VCaP (cell line): ENCODE results near the gene FOXI1.
"Not testable (repeated sequence)": the region's sequence is repeated elsewhere in the genome, so short reads cannot be mapped to it uniquely, and the experiment has no call there.

Experiments used
- H3K27ac ChIP-seq: fragments of 450-650 bp; 2 replicates; pipeline ENCODE4 v1.5.1; 2017
- CTCF ChIP-seq: fragments of 450-650 bp; conservative IDR thresholded peaks from 2 replicates; pipeline ENCODE4 v1.5.1; 2017; ENCODE audit warnings: mild to moderate bottlenecking, moderate library complexity

Gene FOXI1

GRCh38 chr5:170078931-170079330 is 26.8 kb upstream of the FOXI1 start:
- no peak for TF ChIP-seq CTCF
- H3K27ac ChIP-seq: no peak overlapping the region

DNA sequence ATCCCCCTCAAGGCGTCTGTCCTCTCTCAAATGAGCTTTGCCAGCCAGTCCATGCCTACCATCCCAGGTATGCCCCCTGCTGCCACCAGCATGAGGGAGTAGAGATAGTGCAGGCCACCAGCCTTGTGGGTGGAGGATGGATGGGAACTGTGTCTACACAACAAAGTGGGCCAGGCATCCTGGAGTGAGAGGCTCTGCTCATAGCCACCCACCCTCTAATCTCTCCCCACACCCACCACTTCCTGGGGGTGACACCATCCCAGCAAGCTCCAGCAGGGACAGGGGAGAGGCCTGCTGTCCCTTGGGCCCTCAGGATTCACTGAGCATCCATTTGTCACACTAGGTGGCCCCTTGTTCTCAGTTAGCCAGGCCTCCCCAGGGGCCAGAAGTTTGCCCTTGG is 25.5 kb upstream of the FOXI1 start:
- H3K27ac ChIP-seq: no peak overlapping the region
- no peak for TF ChIP-seq CTCF

- no peak overlapping the region for H3K27ac ChIP-seq
Measured at GRCh38 chr5:170080786-170081445, 24.8 kb upstream of the FOXI1 start.

DNA sequence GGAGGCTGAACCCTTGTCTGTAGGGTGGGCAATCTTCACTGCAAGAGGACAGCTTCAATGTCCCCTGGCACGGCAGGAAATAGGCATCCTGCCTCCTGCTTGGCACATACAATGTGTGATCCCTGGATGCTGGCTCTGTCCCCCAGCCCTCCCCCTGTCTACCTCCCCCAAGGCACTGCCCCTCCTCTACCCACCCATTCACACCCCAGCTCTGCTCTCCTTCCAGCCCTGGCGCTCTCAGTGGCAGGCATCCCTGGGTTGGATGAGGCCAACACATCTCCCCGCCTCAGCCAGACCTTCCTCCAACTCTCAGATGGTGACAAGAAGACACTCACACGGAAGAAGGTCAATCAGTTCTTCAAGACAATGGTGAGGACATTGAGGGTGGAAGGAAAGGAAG is 24.1 kb upstream of the FOXI1 start:
- no peak for TF ChIP-seq CTCF

More at GRCh38 chr5:170080786-170081445, 24.8 kb upstream of the FOXI1 start:
- TF ChIP-seq CTCF: no peak

DNA sequence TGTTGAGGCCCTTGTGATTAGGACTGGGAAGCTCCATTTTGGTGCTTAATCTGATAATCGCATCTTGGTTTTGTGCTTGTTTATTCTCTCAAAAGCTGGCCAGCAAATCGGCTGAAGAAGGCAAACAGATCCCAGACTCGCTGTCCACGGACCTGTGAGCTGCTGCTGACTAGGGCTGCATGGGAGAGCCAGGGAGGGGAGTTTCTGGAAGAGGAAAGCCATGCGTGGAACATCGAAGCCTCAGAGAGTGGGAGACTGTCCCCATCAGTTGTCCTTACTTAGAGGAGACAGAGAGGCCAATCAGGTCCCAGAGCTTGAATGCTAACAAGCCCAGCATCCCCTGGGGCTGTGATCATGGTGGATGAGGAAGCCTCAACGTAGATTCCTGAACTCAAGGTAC is 23.0 kb upstream of the FOXI1 start:
- TF ChIP-seq CTCF: no peak
- no peak overlapping the region for H3K27ac ChIP-seq

More for the DNA sequence above, 24.1 kb upstream of the FOXI1 start:
- no peak overlapping the region for H3K27ac ChIP-seq

DNA sequence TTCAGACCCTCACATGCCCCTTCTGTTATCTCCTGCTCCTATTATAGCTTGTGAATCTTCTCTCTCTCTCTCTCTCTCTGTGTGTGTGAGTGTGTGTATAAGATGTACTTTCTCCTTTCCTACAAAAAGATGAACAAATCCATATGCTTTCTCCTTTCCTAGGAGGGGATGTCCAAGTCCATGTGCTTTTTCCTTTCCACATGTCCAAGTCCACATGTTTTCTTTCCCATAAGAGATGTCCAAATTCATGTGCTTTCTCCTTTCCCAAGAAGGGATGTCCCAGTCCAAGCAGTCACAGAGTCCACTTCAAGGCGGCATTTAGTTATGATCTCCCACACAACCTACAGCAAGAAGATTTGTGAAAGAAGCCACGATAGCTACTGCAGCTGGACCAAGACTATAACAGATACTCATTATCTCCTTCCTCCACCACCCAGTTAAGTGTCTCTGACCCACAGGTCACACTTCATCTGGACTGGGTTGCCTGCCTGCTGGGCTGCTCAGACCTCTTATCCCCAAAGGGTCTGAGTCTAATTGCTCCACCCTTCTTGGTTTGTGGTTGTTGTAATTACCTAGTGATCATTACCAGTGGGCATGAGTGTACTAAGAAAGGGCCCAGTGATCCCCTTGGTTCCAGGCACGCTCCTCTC is 18.4 kb upstream of the FOXI1 start:
- TF ChIP-seq CTCF: no peak
- H3K27ac ChIP-seq: no peak overlapping the region

DNA sequence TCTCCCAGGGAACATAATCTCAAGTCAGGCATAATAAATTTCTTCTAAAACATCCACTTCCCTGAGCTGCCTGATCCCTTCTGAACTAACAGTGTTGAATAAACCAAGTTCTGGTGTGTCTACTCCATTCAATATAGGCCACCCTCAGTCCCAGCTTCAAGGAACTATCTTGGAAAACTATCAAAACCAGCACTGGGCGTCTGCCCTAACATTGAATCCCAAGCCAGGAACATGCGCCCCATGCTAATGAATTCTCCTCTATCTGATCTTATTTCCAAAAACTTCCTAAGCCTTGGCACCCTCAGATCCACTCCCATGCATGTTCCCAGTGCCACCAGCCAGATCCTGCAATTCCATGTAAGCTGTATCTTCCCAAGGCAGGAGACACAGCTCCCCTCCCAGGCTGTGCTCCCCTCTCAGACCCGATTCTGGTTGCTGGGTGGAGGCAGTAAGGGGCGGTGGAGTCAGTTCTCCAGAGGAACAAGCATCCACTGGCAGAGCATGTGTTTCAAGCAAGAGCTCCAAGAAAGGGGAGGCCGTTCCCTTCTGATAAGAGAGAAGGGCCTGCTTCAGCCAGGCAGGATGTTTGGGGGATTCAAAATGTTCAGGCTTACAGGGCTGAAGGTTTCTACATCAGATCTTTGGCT is 13.1 kb upstream of the FOXI1 start:
- H3K27ac ChIP-seq: no peak overlapping the region
- TF ChIP-seq CTCF: no peak

GRCh38 chr5:170094329-170094728 is 11.4 kb upstream of the FOXI1 start:
- H3K27ac ChIP-seq: not testable (repeated sequence)
